OCI-LY7 (cell line): ENCODE data around the gene RNF7.

Source experiments
- CTCF ChIP-seq: fragments of 200-600 bp; sonication (generic); conservative IDR thresholded peaks from 2 replicates; pipeline ENCODE4 v1.5.1; 2014; ENCODE audit warnings: mild to moderate bottlenecking, antibody characterized with exemption, low read length, moderate library complexity, mixed read lengths
- EZH2phosphoT487 ChIP-seq: fragments of 200-600 bp; sonication (generic); IDR thresholded peaks from 2 replicates; pipeline ENCODE4 v1.6.1; 2018; ENCODE audit warnings: low read depth, borderline replicate concordance, mild to moderate bottlenecking, mixed run types, antibody characterized with exemption, low read length, moderate library complexity, mixed read lengths

- TF ChIP-seq CTCF (no peak), EZH2phosphoT487 (no peak)
Observed at GRCh38 chr3:141738891-141739363, 829 bp downstream of the RNF7 start.
